Heart left ventricle (tissue), 16 donors: ENCODE measurements around the gene EAF2. TPM values are rescaled to one million over a fixed set of nuclear protein-coding genes. Genes with fewer than 3 reads are reported as not detected.

Experiments used
- ATAC-seq, 4 donors: fragments of 200-7000 bp; cut with Tn5 transposase; one replicate each; pipeline ENCODE4 v1.9.1; 2020 to 2022; ENCODE audit warnings: moderate library complexity in 4 of 4, mild to moderate bottlenecking in 3 of 4, moderate number of reproducible peaks in 1 of 4
- DNase-seq, 5 donors: peaks; one replicate each; pipeline ENCODE4 v3.0.0-alpha.2; 2020
- H3K27ac ChIP-seq, 12 donors: fragments of 200-600 bp; sonication (generic) in 4 of 12; one replicate each; pipeline versions ENCODE4 v1.5.0 to v1.8.0; 2016 to 2022; ENCODE audit warnings: mild to moderate bottlenecking in 2 of 12
- H3K27me3 ChIP-seq, 9 donors: fragments of 200-600 bp; sonication (generic) in 2 of 9; one replicate each; pipeline versions ENCODE4 v1.5.1 to v1.8.0; 2016 to 2022; ENCODE audit warnings: mild to moderate bottlenecking in 3 of 9
- H3K36me3 ChIP-seq, 9 donors: fragments of 200-600 bp; sonication (generic) in 2 of 9; one replicate each; pipeline versions ENCODE4 v1.5.0 to v1.8.0; 2018 to 2022; ENCODE audit warnings: mild to moderate bottlenecking in 2 of 9
- H3K4me1 ChIP-seq, 12 donors: fragments of 200-600 bp; sonication (generic) in 4 of 12; one replicate each; pipeline versions ENCODE4 v1.5.0 to v1.8.0; 2016 to 2022; ENCODE audit warnings: mild to moderate bottlenecking in 3 of 12
- H3K4me3 ChIP-seq, 12 donors: fragments of 200-600 bp; sonication (generic) in 4 of 12; one replicate each; pipeline versions ENCODE4 v1.5.0 to v1.8.0; 2017 to 2022; ENCODE audit warnings: mild to moderate bottlenecking in 9 of 12, moderate library complexity in 4 of 12
- H3K9me3 ChIP-seq, 12 donors: fragments of 200-600 bp; sonication (generic) in 4 of 12; one replicate each; pipeline versions ENCODE4 v1.5.0 to v1.8.0; 2016 to 2022; ENCODE audit warnings: mild to moderate bottlenecking in 1 of 12
- CTCF ChIP-seq, 12 donors: fragments of 200-600 bp; sonication (generic) in 4 of 12; IDR thresholded peaks; one replicate each; pipeline versions ENCODE4 v1.5.0 to v1.8.0; 2018 to 2022; ENCODE audit warnings: antibody characterized with exemption in 12 of 12, mild to moderate bottlenecking in 5 of 12
- POLR2A ChIP-seq, 2 donors: fragments of 450-650 bp; IDR thresholded peaks; one replicate each; pipeline ENCODE4 v1.6.1; 2017; ENCODE audit warnings: antibody characterized with exemption in 2 of 2, mild to moderate bottlenecking in 2 of 2, moderate library complexity in 2 of 2
- WGBS, 4 donors: extraction: QIAGEN DNeasy Blood & Tissue Kit in 2 of 4; methylation state at CpG; one replicate each; pipeline versions ENCODE4 v1.1.5 to v1.1.7; 2013 to 2018; 5-methylcytosine and 5-hydroxymethylcytosine counted together
- intact Hi-C, 10 donors: fragments of 100-400 bp; cut with DNase I; formaldehyde crosslinking; loops; one replicate each; pipeline versions ENCODE4 v1.11.1 to v1.14.2; 2022
- polyA plus RNA-seq, 2 donors: library from polyadenylated mRNA; stranded (reverse); fragments of 200-250 nt; gene quantifications; one replicate each; pipeline ENCODE4 v1.2.3, GENCODE V29; 2013
- total RNA-seq, 9 donors: library from RNA; depleted of rRNA in 2 of 9; stranded (reverse); fragments of >200 nt in 2 of 9; fragmentation: NEBNext Ultra II Directional in 3 of 9; extraction: Animal tissue kit (Norgen Biotek cat#: 25700) in 3 of 9; gene quantifications; one replicate each; pipeline versions ENCODE4 v1.1.0 to v1.2.4, GENCODE V29; 2016 to 2023
- donor health status: ischemic (EF 13 %, LVEDD 7.1; RV severe dilation, severe dysfunction).
- donor health status: healthy with polysubstance abuse.
- donor health status: DM: no; HTN: yes; CAD: no.
- donor health status: DM: no; HTN: no; CAD: no.
- donor health status: ischemic (EF 25% LVEDD 6.9; RV normal size, moderate dysfunction).
- donor health status: ischemic (EF 25% LVEDD 5.7; RV mildly dilated, moderate dysfunction).
- donor health status: healthy.
- donor health status: DM: yes; HTN: yes; CAD: no.
- donor health status: ischemic (EF 35%, LVEDD 5.7; RV mildly dilated, moderate dysfunction).
- donor health status: nonischemic (EF 11% LVEDD 7.7; RV severe dilation, severe dysfunction).
- donor health status: DM: yes; HTN: yes; CAD: no.
- donor health status: PGD.
- donor health status: ischemic (EF 29% LVEDD 5.4; RV normal size, mild dysfunction).
- donor health status: nonischemic (EF 23%, LVEDD 6.1; RV moderate dilation, normal function).

Gene EAF2
- total and polyA plus RNA-seq, 11 donors = 0.95 to 7.4 (median 3.7) TPM

DNA sequence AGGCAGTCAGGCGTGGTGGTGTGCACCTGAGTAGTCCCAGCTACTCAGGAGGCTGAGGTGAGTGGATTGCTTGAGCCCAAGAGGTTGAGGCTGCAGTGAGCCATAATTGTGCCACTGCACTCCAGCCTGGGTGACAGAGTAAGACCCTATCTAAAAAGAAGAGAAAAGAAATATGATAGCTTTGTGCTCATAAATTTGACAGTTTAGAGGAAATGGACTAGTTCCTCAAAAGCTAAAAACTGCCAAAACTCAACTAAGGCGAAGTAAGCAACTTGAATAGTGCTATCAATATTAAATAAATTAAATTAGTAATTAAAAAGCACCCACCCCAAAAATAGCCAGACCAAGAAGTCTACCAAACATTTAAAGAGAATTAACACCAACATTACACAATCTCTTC, 34.7 kb downstream of the EAF2 start:
- Histone ChIP-seq H3K9me3 (no peaks in the 10 kb centered on the region), H3K36me3 (peaks cover 0 to 15% (median 4%) of the 10 kb centered on the region in 9 donors), H3K27me3 (no peaks in the 10 kb centered on the region), H3K4me3 (no peak overlapping the region), H3K4me1 (peaks cover 0 to 6% (median 0%) of the 10 kb centered on the region in 12 donors), H3K27ac (peak overlapping the region in 1 of 12 donors; percentile 30)
- intact Hi-C loops = no loop called here
- ATAC-seq (no peak), DNase-seq (no peak)
- WGBS, 4 donors = 89 to 97% (median 91%) methylated on average over 2 of the region's 2 CpGs
- TF ChIP-seq POLR2A (IDR thresholded peaks at IDR 0.05) (no peak), CTCF (IDR thresholded peaks at IDR 0.05) (no peak)

DNA sequence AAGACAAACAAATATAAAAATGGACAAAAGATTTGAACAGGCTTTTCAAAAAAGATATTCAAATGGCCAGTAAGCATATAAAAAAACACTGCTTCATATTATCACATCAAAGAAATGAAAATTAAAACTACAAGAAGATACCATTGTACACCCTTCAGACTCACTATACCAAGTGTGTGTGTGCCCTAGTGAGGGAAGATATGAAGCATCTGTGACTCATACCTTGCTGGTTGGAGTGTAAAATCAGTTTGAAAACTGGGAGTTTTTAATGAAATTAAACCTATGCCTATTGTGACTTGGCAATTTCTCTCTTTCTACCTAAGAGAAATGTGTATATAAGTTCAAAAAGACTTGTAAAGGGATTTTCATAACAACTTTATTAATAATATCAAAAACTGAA, 35.7 kb downstream of the EAF2 start:
- ATAC-seq = no peak
- no peak for DNase-seq
- Histone ChIP-seq H3K4me3 (no peak overlapping the region), H3K36me3 (peaks cover 0 to 15% (median 4%) of the 10 kb centered on the region in 9 donors), H3K9me3 (no peaks in the 10 kb centered on the region), H3K27me3 (no peaks in the 10 kb centered on the region), H3K4me1 (peaks cover 0 to 6% (median 0%) of the 10 kb centered on the region in 12 donors), H3K27ac (no peak overlapping the region)
- TF ChIP-seq POLR2A (IDR thresholded peaks at IDR 0.05) (no peak), CTCF (IDR thresholded peaks at IDR 0.05) (no peak)
- intact Hi-C loops = no loop called here

DNA sequence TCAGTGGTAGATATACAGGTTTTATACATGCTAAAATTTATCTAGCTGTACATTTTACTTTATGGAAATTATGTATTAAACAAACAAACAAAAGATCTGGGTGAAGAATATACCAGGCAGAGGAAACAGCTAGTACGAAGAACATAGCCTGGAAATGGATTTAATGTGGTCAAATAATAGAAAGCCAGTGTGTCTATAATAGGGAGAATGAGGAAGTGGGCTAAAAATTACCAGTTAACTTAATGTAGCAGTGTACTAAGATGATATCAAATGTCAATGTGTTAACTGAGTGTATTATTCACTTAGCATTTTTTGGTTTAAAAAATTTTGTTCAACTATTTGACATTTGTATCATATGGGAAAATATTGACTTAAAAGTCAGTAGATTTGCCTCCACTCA, 36.4 kb downstream of the EAF2 start:
- TF ChIP-seq CTCF (IDR thresholded peaks at IDR 0.05) (no peak), POLR2A (IDR thresholded peaks at IDR 0.05) (no peak)
- H3K4me1 ChIP-seq = peaks cover 0 to 6% (median 0%) of the 10 kb centered on the region in 12 donors
- intact Hi-C loops = no loop called here
- DNase-seq (no peak), ATAC-seq (no peak)
- peaks cover 0 to 15% (median 4%) of the 10 kb centered on the region in 9 donors for H3K36me3 ChIP-seq
- no peaks in the 10 kb centered on the region for H3K27me3 ChIP-seq
- H3K27ac ChIP-seq = no peak overlapping the region
- H3K9me3 ChIP-seq = no peaks in the 10 kb centered on the region
- 52 to 70% (median 64%) methylated on average over 1 of the region's 1 CpG for WGBS, 4 donors
- H3K4me3 ChIP-seq = no peak overlapping the region

DNA sequence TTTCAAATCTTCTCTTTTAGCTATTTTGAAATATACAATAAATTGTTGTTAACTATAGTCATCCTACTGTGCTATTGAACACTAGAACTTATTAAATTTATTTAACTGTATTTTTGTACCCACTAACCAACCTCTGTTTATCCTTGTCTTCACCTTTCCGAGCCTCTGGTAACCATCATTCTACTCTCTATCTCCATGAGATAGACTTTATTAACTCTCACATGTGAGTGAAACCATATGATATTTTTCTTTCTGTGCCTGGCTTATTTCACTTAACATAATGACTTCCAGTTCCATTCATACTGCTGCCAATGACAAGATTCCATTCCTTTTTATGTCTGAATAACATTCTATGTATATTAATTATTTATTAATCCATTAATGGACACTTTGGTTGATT, 43.4 kb downstream of the EAF2 start:
- intact Hi-C loops = no loop called here
- Histone ChIP-seq H3K4me3 (no peak overlapping the region), H3K4me1 (no peaks in the 10 kb centered on the region), H3K27ac (no peak overlapping the region), H3K9me3 (no peaks in the 10 kb centered on the region), H3K27me3 (no peaks in the 10 kb centered on the region), H3K36me3 (peaks cover 0 to 9% (median under 1%) of the 10 kb centered on the region in 9 donors)
- ATAC-seq (no peak), DNase-seq (no peak)
- TF ChIP-seq POLR2A (IDR thresholded peaks at IDR 0.05) = no peak
- TF ChIP-seq CTCF (IDR thresholded peaks at IDR 0.05) = no peak
- WGBS, 4 donors = 31 to 48% (median 39%) methylated on average over 1 of the region's 1 CpG
